GM10266 (cell line): ENCODE measurements around the gene IGHMBP2.

Experiments
- DNase-seq: peaks from one replicate; pipeline ENCODE4 v3.0.0; 2012; ENCODE audit errors: extremely low spot score
- CTCF ChIP-seq: IDR thresholded peaks from 2 replicates; pipeline ENCODE4 v1.5.1; 2012; ENCODE audit warnings: mild to moderate bottlenecking, low read depth; ENCODE audit not compliant: control insufficient read depth, insufficient read depth; ENCODE audit errors: missing control alignments

The IGHMBP2 gene

GRCh38 chr11:68941324-68942094 lies 37.8 kb downstream of the IGHMBP2 start:
- TF ChIP-seq CTCF, result no peak
- no peak for DNase-seq

- no peak for TF ChIP-seq CTCF
- no peak for DNase-seq
Observed at GRCh38 chr11:68942095-68942620, 38.5 kb downstream of the IGHMBP2 start.

- no peak for TF ChIP-seq CTCF
- DNase-seq, result no peak
Observed at GRCh38 chr11:68942751-68943271, 39.1 kb downstream of the IGHMBP2 start.

- no peak for DNase-seq
Observed at GRCh38 chr11:68946416-68947090, 42.9 kb downstream of the IGHMBP2 start.

GRCh38 chr11:68947151-68947550 lies 43.5 kb downstream of the IGHMBP2 start:
- no peak for TF ChIP-seq CTCF
- DNase-seq, result no peak

More at GRCh38 chr11:68946416-68947090, 42.9 kb downstream of the IGHMBP2 start:
- no peak for TF ChIP-seq CTCF

GRCh38 chr11:68948496-68948895 lies 44.8 kb downstream of the IGHMBP2 start:
- DNase-seq, result no peak
- no peak for TF ChIP-seq CTCF
